GM12878 (cell line): ENCODE results near the gene NPAS3. TPM values are rescaled to one million over a fixed set of nuclear protein-coding genes. Genes with fewer than 3 reads are reported as not detected.

Source experiments
- ATAC-seq: fragments of 200-7000 bp; cut with Tn5 transposase; 3 replicates; pipeline ENCODE4 v1.9.1; 2020; ENCODE audit warnings: mild to moderate bottlenecking, moderate library complexity
- BruUV-seq: library from RNA; stranded (reverse); fragments of 400-500 nt; replicated peaks from 2 replicates; lab custom pipeline; 2021; lab: Mats Ljungman, UMichigan
- CTCF ChIA-PET: fragments of 300-600 bp; sonication (Branson Sonifier 250); formaldehyde crosslinking; extraction: SDS; loops from one replicate; lab custom pipeline; 2021; ENCODE audit warnings: inconsistent platforms; lab: Yijun Ruan, JAX
- POLR2A ChIA-PET: fragments of 350-600 bp; formaldehyde crosslinking; extraction: SDS; loops from one replicate; lab custom pipeline; 2021; ENCODE audit warnings: inconsistent platforms; lab: Charles Lee
- RAD21 ChIA-PET: fragments of 300-600 bp; sonication (Branson Sonifier 250); formaldehyde crosslinking; loops from one replicate; lab custom pipeline; 2023; ENCODE audit warnings: antibody characterized with exemption; ENCODE audit not compliant: unreplicated experiment; lab: Charles Lee
- SMC1A ChIA-PET: fragments of 300-600 bp; sonication (Branson Sonifier 250); formaldehyde crosslinking; loops from one replicate; lab custom pipeline; 2023; ENCODE audit not compliant: unreplicated experiment, uncharacterized antibody; lab: Charles Lee
- DNase-seq: peaks from one replicate; pipeline ENCODE4 v3.0.0-alpha.2; 2011; ENCODE audit warnings: low read depth, low spot score
- FAIRE-seq: peaks from 3 replicates; lab custom pipeline; 2011; peaks lifted over from hg19 to GRCh38; lab: Jason Lieb, UNC
- H2AFZ ChIP-seq: 2 replicates; pipeline ENCODE4 v1.6.0; 2011; ENCODE audit warnings: low read depth, low read length, control low read depth; ENCODE audit not compliant: control insufficient read depth
- H3K27ac ChIP-seq: 2 replicates; pipeline ENCODE4 v1.5.1; 2011; ENCODE audit warnings: control low read depth; ENCODE audit not compliant: control insufficient read depth, insufficient read depth
- H3K27me3 ChIP-seq, 2 experiments: replicated peaks in 1 of 2; 2 replicates each; pipeline versions ENCODE4 v1.6.0 to v1.6.1; 2011; ENCODE audit warnings: low read length in 1 of 2; ENCODE audit not compliant: control insufficient read depth in 2 of 2, insufficient read depth in 2 of 2
- H3K36me3 ChIP-seq, 2 experiments: 2 replicates each; pipeline ENCODE4 v1.5.1; 2011; ENCODE audit warnings: low read length in 1 of 2; ENCODE audit not compliant: control insufficient read depth in 2 of 2, insufficient read depth in 2 of 2
- H3K4me1 ChIP-seq: 2 replicates; pipeline ENCODE4 v1.6.1; 2011; ENCODE audit warnings: mild to moderate bottlenecking, low read length, moderate library complexity, mixed read lengths; ENCODE audit not compliant: control insufficient read depth, insufficient read depth
- H3K4me2 ChIP-seq: 2 replicates; pipeline ENCODE4 v1.6.0; 2011; ENCODE audit warnings: control low read depth; ENCODE audit not compliant: control insufficient read depth, insufficient read depth
- H3K4me3 ChIP-seq: fragments of 200-600 bp; sonication (generic); 2 replicates; pipeline ENCODE4 v1.5.1; 2016
- H3K79me2 ChIP-seq: 2 replicates; pipeline ENCODE4 v1.6.0; 2011; ENCODE audit warnings: low read length; ENCODE audit not compliant: control insufficient read depth, insufficient read depth
- H3K9ac ChIP-seq: 2 replicates; pipeline ENCODE4 v1.8.0; 2011; ENCODE audit warnings: low read length, control low read depth, mixed read lengths; ENCODE audit not compliant: control insufficient read depth, insufficient read depth
- H3K9me3 ChIP-seq: replicated peaks from 3 replicates; pipeline ENCODE4 v1.5.1; 2011; ENCODE audit warnings: mild to moderate bottlenecking, low read length; ENCODE audit not compliant: control insufficient read depth, insufficient read depth
- H4K20me1 ChIP-seq: 2 replicates; pipeline ENCODE4 v1.6.0; 2011; ENCODE audit not compliant: control insufficient read depth, insufficient read depth
- CHD4 ChIP-seq: fragments of 200-600 bp; sonication (generic); IDR thresholded peaks from 2 replicates; pipeline ENCODE4 v1.6.1; 2016; ENCODE audit warnings: mild to moderate bottlenecking
- CTCF ChIP-seq, 3 experiments: IDR thresholded peaks in 2 of 3; conservative IDR thresholded peaks in 1 of 3; 2 replicates each; pipeline ENCODE4 v1.5.1; 2011; ENCODE audit warnings: low read depth in 3 of 3, low read length in 3 of 3, mild to moderate bottlenecking in 3 of 3, control low read depth in 2 of 3, moderate library complexity in 2 of 3, inconsistent platforms in 1 of 3, mixed read lengths in 1 of 3; ENCODE audit not compliant: control insufficient read depth in 2 of 3, insufficient read depth in 1 of 3; ENCODE audit errors: extremely low read depth in 1 of 3
- EGR1 ChIP-seq, 2 experiments: IDR thresholded peaks; 1 replicate in 1 of 2; 2 replicates in 1 of 2; pipeline ENCODE4 v1.6.1; 2011 to 2012; ENCODE audit warnings: low read depth in 2 of 2, low read length in 2 of 2, borderline replicate concordance in 1 of 2, mild to moderate bottlenecking in 1 of 2, moderate library complexity in 1 of 2
- IKZF1 ChIP-seq: fragments of 450-650 bp; conservative IDR thresholded peaks from 2 replicates; pipeline ENCODE4 v1.6.1; 2017; ENCODE audit warnings: antibody characterized with exemption, mild to moderate bottlenecking
- JUND ChIP-seq: IDR thresholded peaks from 2 replicates; pipeline ENCODE4 v1.6.1; 2012; ENCODE audit warnings: low read depth, mild to moderate bottlenecking, low read length, improper control_type of control experiment, moderate library complexity
- NR2C2 ChIP-seq: IDR thresholded peaks from 2 replicates; pipeline ENCODE4 v1.6.1; 2011; ENCODE audit warnings: borderline replicate concordance, low read depth; ENCODE audit not compliant: control insufficient read depth, insufficient read length
- PKNOX1 ChIP-seq: fragments of 450-650 bp; IDR thresholded peaks from 2 replicates; pipeline ENCODE4 v1.6.1; 2016; ENCODE audit warnings: mild to moderate bottlenecking
- SMC3 ChIP-seq: IDR thresholded peaks from 2 replicates; pipeline ENCODE4 v1.6.1; 2011; ENCODE audit warnings: low read length, improper control_type of control experiment, borderline replicate concordance
- ZSCAN29 ChIP-seq: fragments of 450-650 bp; IDR thresholded peaks from 2 replicates; pipeline ENCODE4 v1.6.1; 2017; ENCODE audit warnings: mild to moderate bottlenecking, moderate library complexity
- WGBS: methylation state at CpG from one replicate; pipeline ENCODE4 v1.1.6; 2016; ENCODE audit warnings: low lambda C conversion rate; ENCODE audit not compliant: insufficient replicate concordance, insufficient coverage; ENCODE audit errors: missing lambda C conversion rate; 5-methylcytosine and 5-hydroxymethylcytosine counted together
- in situ Hi-C: fragments of 300-500 bp; cut with MboI; formaldehyde crosslinking; loops from 9 replicates; pipeline ENCODE4 v1.14.3; 2018; ENCODE audit warnings: mixed read lengths
- intact Hi-C: fragments of 100-400 bp; cut with micrococcal nuclease; formaldehyde crosslinking; loops from one replicate; pipeline ENCODE4 v1.14.2; 2022; ENCODE audit not compliant: unreplicated experiment
- polyA plus RNA-seq, 11 experiments: library from polyadenylated mRNA; depleted of rRNA in 4 of 11; unstranded in 6 of 11; stranded (reverse) in 5 of 11; fragments of >200 nt; fragmentation: Nextera tagmentation in 4 of 11; fragmentation: Illumina TruSeq in 1 of 11; extraction: Ambion mirVana in 4 of 11; extraction: Trizol in 1 of 11; gene quantifications; 1 replicate in 1 of 11; 2 replicates in 10 of 11; pipeline versions ENCODE4 v1.2.1 to v1.2.3, GENCODE V29; 2011 to 2016; ENCODE audit warnings: inconsistent platforms in 2 of 11, missing spikeins in 2 of 11, low read depth in 1 of 11
- total RNA-seq, 4 experiments: library from RNA; depleted of rRNA in 3 of 4; stranded (reverse); fragments of >200 nt in 3 of 4; fragmentation: Illumina TruSeq in 1 of 4; extraction: Trizol in 1 of 4; gene quantifications; 2 replicates each; pipeline versions ENCODE4 v1.2.1 to v1.2.3, GENCODE V29; 2013 to 2021
- TF ChIP-seq, protein P1 (sequence below): IDR thresholded peaks from 2 replicates; pipeline ENCODE4 v1.6.1; 2012; ENCODE audit warnings: low read depth, low read length, improper control_type of control experiment
- TF ChIP-seq, protein P2 (sequence below): fragments of 450-650 bp; formaldehyde crosslinking; IDR thresholded peaks from 2 replicates; pipeline ENCODE4 v1.4.0; 2022; ENCODE audit warnings: mild to moderate bottlenecking, moderate library complexity

NPAS3 gene
- total and polyA plus RNA-seq, 10 of the 15 experiments (the other 5 are each of a cell fraction or from before 2014, with no cell fraction given), result under 0.01 to 2.7 (median 0.03) TPM; not detected in 6

DNA sequence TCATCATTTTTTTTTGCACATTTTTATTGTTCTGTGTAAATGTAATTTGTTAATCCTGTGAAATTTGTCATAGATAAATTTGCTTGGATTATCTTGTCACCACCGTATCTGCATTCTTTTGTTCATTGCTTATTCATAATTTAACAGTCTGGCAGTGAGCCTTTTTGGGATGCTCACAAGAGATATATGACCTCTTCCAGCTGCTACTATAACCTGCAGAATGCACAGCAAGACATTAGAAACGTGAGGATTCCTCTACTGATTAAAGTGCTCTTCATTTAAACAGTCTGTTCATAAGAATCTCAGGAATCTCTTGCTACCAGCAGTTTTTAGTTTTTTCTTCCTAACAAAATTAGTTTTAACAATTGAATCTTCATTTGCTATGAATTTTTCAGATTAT, 9.1 kb downstream of the NPAS3 start:
- no peak overlapping the region for H2AFZ ChIP-seq
- no peaks in the 10 kb centered on the region for H3K9me3 ChIP-seq
- POLR2A ChIA-PET, result no interaction called here
- no peak for DNase-seq
- H3K9ac ChIP-seq, result no peak overlapping the region
- in situ Hi-C loops (no loop called here), intact Hi-C loops (no loop called here)
- no TSS peak for BruUV-seq
- H3K27ac ChIP-seq, result no peak overlapping the region
- ATAC-seq, result no peak
- H3K4me3 ChIP-seq, result no peak overlapping the region
- no peaks in the 10 kb centered on the region for H3K36me3 ChIP-seq
- RAD21 ChIA-PET, result no interaction called here
- SMC1A ChIA-PET, result no interaction called here
- H3K79me2 ChIP-seq, result no peaks in the 10 kb centered on the region
- no peaks in the 10 kb centered on the region for H3K27me3 ChIP-seq
- no peaks in the 10 kb centered on the region for H3K4me1 ChIP-seq
- H3K4me2 ChIP-seq, result no peak overlapping the region
- FAIRE-seq, result no peak
- 18% methylated on average over 2 of the region's 2 CpGs for WGBS
- H4K20me1 ChIP-seq, result no peaks in the 10 kb centered on the region
- no peak for TF ChIP-seq ZSCAN29
- no peak for TF ChIP-seq EGR1 (IDR thresholded peaks at IDR 0.05; ENCODE audit: borderline replicate concordance in 1 of 2, low read depth in 2 of 2, low read length in 2 of 2)
- no peak for TF ChIP-seq CTCF (IDR thresholded peaks at IDR 0.05 in 2 of 3, conservative IDR thresholded peaks at IDR 0.05 in 1 of 3; ENCODE audit: control insufficient read depth in 2 of 3, extremely low read depth in 1 of 3, insufficient read depth in 1 of 3, low read depth in 3 of 3, low read length in 3 of 3)
- CTCF ChIA-PET, result no interaction called here

- CTCF ChIA-PET, result no interaction called here
- POLR2A ChIA-PET, result no interaction called here
- no peaks in the 10 kb centered on the region for H3K36me3 ChIP-seq
- SMC1A ChIA-PET, result no interaction called here
- no peak overlapping the region for H3K4me2 ChIP-seq
- RAD21 ChIA-PET, result no interaction called here
- H2AFZ ChIP-seq, result no peak overlapping the region
- H3K79me2 ChIP-seq, result no peaks in the 10 kb centered on the region
- no peaks in the 10 kb centered on the region for H3K27me3 ChIP-seq
- 22% methylated on average over 2 of the region's 2 CpGs for WGBS
- no peaks in the 10 kb centered on the region for H3K4me1 ChIP-seq
- DNase-seq (no peak), FAIRE-seq (no peak), ATAC-seq (no peak)
- BruUV-seq, result no TSS peak
- intact Hi-C loops (no loop called here), in situ Hi-C loops (no loop called here)
- H3K27ac ChIP-seq, result no peak overlapping the region
- no peak overlapping the region for H3K4me3 ChIP-seq
- no peaks in the 10 kb centered on the region for H4K20me1 ChIP-seq
- no peaks in the 10 kb centered on the region for H3K9me3 ChIP-seq
- H3K9ac ChIP-seq, result no peak overlapping the region
- TF ChIP-seq JUND (no peak), NR2C2 (no peak), CHD4 (no peak), IKZF1 (no peak), PKNOX1 (no peak), SMC3 (no peak)
- TF ChIP-seq, protein P1, sequence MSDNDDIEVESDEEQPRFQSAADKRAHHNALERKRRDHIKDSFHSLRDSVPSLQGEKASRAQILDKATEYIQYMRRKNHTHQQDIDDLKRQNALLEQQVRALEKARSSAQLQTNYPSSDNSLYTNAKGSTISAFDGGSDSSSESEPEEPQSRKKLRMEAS, result no peak
- TF ChIP-seq, protein P2, sequence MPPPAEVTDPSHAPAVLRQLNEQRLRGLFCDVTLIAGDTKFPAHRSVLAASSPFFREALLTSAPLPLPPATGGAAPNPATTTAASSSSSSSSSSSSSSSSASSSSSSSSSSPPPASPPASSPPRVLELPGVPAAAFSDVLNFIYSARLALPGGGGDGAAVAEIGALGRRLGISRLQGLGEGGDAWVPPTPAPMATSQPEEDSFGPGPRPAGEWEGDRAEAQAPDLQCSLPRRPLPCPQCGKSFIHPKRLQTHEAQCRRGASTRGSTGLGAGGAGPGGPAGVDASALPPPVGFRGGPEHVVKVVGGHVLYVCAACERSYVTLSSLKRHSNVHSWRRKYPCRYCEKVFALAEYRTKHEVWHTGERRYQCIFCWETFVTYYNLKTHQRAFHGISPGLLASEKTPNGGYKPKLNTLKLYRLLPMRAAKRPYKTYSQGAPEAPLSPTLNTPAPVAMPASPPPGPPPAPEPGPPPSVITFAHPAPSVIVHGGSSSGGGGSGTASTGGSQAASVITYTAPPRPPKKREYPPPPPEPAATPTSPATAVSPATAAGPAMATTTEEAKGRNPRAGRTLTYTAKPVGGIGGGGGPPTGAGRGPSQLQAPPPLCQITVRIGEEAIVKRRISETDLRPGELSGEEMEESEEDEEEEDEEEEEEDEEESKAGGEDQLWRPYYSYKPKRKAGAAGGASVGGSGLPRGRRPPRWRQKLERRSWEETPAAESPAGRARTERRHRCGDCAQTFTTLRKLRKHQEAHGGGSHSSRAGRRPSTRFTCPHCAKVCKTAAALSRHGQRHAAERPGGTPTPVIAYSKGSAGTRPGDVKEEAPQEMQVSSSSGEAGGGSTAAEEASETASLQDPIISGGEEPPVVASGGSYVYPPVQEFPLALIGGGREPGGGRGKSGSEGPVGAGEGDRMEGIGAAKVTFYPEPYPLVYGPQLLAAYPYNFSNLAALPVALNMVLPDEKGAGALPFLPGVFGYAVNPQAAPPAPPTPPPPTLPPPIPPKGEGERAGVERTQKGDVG (CRISPR knock-in tag), result no peak
Measured at GRCh38 chr14:32950584-32950983, 11.9 kb downstream of the NPAS3 start.
